G401 (cell line): ENCODE measurements around the gene CIDEC. TPM values are rescaled to one million over a fixed set of nuclear protein-coding genes. Genes with fewer than 3 reads are reported as not detected.

ENCODE experiments used
- DNase-seq: peaks from one replicate; pipeline ENCODE4 v3.0.0-alpha.2; 2015; ENCODE audit warnings: low spot score
- in situ Hi-C: cut with HindIII; loops from 2 replicates; pipeline ENCODE4 v1.10.0; 2016; ENCODE audit warnings: low sequenced_read_pairs, mixed read lengths
- total RNA-seq: library from RNA; depleted of rRNA; stranded (reverse); fragments of >200 nt; shearing (Covaris generic); gene quantifications from 2 replicates; pipeline ENCODE4 v1.2.3, GENCODE V29; 2014; rRNA removed

CIDEC gene, protein sequence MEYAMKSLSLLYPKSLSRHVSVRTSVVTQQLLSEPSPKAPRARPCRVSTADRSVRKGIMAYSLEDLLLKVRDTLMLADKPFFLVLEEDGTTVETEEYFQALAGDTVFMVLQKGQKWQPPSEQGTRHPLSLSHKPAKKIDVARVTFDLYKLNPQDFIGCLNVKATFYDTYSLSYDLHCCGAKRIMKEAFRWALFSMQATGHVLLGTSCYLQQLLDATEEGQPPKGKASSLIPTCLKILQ
- not detected in 2 replicates for total RNA-seq

GRCh38 chr3:9879830-9880549 lies at the start of gene CIDEC:
Gene CIDEC, minus strand, starts transcription at chr3:9880253. Its CDS starts 1,767 bp downstream, at chr3:9878486.
- in situ Hi-C loops = no loop called here
- no peak for DNase-seq

DNA sequence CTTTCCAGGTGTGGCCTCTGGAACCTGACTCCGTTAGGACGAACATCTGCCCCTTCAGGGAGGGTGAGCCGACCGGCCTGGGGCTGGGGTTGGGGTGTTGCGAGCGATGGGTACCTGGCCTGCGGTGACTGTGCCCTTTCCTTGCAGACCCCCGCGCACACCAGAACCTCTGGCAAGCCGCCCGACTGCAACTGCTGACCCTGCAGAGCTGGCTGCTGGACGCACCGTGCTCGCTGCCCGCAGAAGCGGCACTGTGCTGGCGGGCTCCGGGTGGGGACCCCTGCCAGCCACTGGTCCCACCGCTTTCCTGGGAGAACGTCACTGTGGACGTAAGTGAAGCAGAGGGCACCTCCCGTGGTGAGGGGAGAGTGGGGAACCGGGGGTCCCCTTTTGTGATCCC lies 48.1 kb upstream of the CIDEC start:
- no peak for DNase-seq

DNA sequence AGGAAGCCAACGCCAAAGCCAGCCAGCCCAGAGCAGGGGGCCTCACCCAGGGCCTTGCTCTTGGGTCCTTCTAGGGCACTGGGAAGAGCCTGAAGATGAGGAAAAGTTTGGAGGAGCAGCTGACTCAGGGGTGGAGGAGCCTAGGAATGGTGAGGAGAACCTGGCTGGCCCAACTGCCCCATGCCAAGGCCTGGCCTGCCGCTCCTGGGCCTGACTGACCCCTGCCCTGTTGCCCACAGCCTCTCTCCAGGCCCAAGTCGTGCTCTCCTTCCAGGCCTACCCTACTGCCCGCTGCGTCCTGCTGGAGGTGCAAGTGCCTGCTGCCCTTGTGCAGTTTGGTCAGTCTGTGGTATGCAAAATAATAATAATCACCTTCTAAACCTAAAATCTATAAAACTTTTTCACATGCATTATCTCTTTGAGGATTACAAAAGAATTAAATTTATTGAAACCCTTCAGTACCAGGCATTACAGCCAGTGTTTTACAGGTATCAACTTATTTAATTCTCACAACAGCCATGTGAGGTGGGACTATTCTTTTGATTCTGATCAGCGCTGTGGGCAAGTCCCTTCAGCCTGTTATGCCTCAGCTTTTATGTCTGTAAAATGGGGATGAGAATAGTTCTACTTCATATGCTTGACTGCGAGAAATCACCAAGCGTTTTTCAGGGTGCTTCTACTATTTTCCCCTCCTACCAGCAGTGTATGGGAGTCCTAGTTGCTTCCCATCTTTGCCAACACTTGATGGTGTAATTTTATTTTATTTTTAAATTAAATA lies 38.4 kb upstream of the CIDEC start:
- DNase-seq = no peak
- in situ Hi-C loops = no loop called here

More for the DNA sequence above, 48.1 kb upstream of the CIDEC start:
- in situ Hi-C loops = no loop called here

- in situ Hi-C loops = no loop called here
- DNase-seq = no peak
These were observed 37.8 kb upstream of the CIDEC start for GRCh38 chr3:9917820-9918219.

DNA sequence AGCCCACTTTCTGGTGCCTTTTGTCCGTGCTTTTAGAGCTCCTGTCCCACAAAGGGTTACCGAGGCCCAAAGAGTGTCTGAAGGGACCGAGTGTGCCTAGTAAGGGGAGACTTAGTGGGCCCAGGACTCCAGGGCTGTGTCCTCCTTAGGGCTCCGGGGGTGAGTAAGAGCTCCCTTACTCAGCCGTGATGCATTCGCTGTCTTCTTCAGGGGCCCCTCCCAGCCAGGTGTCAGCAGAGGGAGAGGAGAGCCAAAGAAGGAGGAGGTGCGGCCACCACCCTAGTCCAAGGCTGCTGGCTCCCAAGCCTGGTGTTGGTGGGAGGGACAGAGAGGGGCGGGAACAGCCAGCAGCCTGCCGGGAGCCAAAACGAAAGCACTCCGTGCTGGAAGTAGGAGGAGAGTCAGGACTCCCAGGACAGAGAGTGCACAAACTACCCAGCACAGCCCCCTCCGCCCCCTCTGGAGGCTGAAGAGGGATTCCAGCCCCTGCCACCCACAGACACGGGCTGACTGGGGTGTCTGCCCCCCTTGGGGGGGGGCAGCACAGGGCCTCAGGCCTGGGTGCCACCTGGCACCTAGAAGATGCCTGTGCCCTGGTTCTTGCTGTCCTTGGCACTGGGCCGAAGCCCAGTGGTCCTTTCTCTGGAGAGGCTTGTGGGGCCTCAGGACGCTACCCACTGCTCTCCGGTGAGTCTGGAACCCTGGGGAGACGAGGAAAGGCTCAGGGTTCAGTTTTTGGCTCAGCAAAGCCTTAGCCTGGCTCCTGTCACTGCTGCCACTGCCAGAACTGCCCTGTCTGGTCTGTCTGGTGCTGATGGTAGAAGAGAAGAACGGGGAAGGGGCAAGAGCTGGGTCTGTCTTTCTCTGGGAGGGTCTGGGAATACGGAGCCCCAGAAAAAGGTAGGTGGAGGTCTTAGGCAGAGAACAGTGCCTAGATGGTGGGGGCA lies 37.0 kb upstream of the CIDEC start, which contains the start of gene IL17RC:
Gene IL17RC, plus strand, starts transcription at position 365 of the 947 bp plus-strand sequence. Its CDS starts 218 bp downstream, at position 583.
- in situ Hi-C loops = no loop called here
- peak; percentile 86 for DNase-seq

DNA sequence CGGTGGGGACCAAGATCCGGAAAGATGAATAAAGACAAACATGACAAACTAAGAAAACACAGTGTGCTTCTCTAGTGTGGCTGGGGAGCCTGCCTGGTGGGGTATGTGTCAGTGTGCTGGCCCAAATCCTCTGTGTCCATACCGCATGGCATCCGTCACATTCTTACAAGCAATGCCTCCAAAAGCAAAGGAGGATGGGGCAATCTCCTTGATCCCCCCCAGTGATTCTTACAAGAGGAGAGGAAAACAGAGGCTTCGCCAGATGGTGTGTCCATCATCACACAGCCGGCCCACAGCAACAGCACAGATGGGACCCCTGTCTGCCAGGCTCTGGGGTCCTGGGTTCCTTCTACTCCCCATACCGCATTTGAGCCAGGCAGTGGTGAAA lies 36.3 kb upstream of the CIDEC start:
- in situ Hi-C loops = no loop called here
- DNase-seq = peak; percentile 36

GRCh38 chr3:9915254-9916141 lies 35.4 kb upstream of the CIDEC start:
- in situ Hi-C loops = no loop called here
- peak; percentile 63 for DNase-seq

DNA sequence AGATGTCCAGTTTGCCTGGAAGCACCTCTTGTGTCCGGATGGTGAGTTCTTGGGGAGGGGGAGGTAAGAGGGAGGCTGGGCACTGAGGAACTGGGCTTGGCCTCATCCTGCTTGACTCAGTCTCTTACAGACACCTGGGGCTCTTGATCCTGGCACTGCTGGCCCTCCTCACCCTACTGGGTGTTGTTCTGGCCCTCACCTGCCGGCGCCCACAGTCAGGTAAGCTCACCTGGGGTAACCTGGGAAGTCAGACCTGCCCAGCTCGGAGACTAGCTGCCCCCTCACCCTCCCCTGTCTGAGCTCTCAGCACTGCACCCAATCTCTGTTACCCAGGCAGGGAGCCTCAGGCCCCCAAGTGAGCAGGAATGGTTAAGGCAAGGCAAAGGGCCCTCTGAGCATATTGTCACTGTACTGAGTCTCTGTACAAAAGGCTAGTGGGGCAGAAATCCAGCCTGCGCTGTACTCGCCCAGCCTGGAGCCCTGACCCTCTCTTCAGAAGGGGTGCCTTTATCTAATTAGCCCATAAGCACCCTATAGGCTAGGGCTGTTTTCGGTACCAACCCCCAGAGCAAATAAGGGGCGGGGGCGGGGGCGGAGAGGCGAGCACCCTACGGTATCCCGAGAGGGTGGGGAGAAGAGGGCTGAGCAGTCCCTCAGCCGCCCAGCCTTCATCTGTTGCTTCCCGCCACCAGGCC lies 34.7 kb upstream of the CIDEC start:
- in situ Hi-C loops = no loop called here
- no peak for DNase-seq

DNA sequence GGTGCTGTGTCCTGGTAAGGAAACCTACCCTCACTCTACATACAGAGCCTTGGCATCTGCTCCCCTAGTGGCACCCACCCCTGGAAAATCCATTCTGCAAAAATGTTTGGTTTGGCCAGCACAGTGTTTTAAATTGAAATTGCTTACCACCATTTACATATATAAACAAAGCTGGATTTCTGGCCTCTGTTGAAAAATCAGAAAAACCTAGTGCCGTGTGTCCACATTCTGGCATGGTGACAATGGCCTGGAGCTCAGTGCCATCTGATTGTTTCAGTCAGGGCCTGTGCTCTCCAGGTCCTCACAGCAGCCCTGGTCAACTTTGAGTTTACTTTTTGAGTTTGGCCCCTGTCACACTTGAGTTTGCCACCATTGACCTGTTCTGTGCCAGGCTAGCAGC lies 34.0 kb upstream of the CIDEC start:
- in situ Hi-C loops = no loop called here
- no peak for DNase-seq

- in situ Hi-C loops = no loop called here
- DNase-seq = no peak
These were observed 33.5 kb upstream of the CIDEC start for GRCh38 chr3:9913601-9914000.

DNA sequence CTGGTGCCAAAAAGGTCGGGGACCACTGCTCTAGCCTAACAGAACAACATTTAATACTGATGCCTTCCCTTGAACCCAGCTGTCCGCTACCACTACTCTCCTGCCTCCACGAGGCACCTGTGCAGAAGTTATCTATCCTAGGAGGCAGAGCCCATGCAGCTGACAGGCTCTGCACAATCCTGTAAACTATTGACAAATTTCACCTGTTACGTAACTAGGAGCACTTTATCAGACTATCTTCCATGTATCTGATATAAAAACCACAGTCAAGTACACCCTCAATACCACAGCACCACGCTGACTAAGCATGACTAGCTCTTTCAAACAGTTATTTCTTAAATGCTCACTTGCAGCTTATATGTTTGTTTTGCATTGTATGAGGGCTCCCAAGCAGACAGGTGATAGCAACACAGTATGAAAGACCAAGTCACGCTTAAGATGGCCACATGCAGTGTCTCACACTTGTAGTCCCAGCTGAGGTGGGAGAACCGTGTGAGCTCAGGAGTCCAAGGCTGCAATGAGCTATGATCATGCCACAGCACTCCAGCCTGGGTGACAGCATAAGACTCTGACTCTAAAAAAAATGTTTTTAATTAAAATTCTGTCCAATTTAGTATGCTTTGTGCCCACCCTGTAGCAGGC lies 32.4 kb upstream of the CIDEC start:
- in situ Hi-C loops = no loop called here
- DNase-seq = no peak

GRCh38 chr3:9911863-9912262 lies 31.8 kb upstream of the CIDEC start:
- in situ Hi-C loops = no loop called here

DNA sequence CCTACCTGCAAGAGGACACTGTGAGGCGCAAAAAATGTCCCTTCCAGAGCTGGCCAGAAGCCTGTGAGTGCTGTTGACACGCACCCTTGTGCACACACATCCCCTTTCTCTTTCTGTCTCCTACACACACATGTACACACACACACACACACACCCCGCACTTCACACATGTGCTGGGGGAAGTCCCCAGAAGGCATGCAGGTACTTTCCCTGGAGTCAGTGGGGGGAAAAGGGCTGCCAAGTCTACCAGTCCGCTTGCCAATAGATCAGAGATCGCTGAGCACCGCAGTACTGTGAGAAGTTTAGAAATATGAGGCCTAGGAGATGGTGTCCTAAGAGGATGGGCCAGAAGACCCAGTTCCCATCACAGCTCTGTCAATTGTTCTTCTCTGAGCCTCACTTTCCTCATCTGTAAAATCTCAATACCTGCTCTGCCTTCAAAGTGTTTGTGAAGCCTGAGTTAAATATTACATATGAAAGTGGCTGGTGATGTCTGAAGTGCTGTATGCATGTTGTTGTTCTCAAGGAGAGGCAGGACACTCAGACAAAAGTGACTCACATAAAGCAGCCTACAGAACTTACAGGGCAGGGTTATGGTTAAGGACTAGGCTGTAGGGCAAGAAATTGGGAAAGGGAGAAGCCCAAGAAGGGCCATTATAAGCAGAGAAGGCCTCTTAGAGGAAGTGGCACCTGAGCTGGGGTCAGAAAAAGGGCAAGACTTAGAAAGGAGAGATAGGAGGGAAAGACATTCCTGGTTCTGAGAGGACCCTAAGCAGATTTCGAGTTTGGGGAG lies 29.4 kb upstream of the CIDEC start:
- in situ Hi-C loops = no loop called here
- DNase-seq = no peak

More at GRCh38 chr3:9911863-9912262, 31.8 kb upstream of the CIDEC start:
- DNase-seq = no peak

- in situ Hi-C loops = no loop called here
- DNase-seq = no peak
These were observed 28.2 kb upstream of the CIDEC start for GRCh38 chr3:9908286-9908685.

- in situ Hi-C loops = no loop called here
- DNase-seq = no peak
These were observed 26.4 kb upstream of the CIDEC start for GRCh38 chr3:9906480-9906879.

- in situ Hi-C loops = no loop called here
These were observed 23.9 kb upstream of the CIDEC start for GRCh38 chr3:9903904-9904303.

More at GRCh38 chr3:9903904-9904303, 23.9 kb upstream of the CIDEC start:
- DNase-seq = peak; percentile 13
